Sigmoid colon (tissue), 4 donors: Measurements from ENCODE around the gene FNIP1.

Experiments used
- CTCF ChIP-seq, 4 experiments: fragments of 450-650 bp in 3 of 4; fragments of 200-600 bp in 1 of 4; IDR thresholded peaks; one replicate each; pipeline ENCODE4 v1.5.1; 2016 to 2019; ENCODE audit warnings: antibody characterized with exemption in 4 of 4, mild to moderate bottlenecking in 3 of 4, moderate library complexity in 2 of 4
- EP300 ChIP-seq, 4 donors: sonication (generic); formaldehyde crosslinking; IDR thresholded peaks; one replicate each; pipeline ENCODE4 v1.6.1; 2017; ENCODE audit warnings: antibody characterized with exemption in 4 of 4
- POLR2A ChIP-seq, 2 donors: fragments of 450-650 bp; IDR thresholded peaks; one replicate each; pipeline ENCODE4 v1.6.1; 2016; ENCODE audit warnings: antibody characterized with exemption in 2 of 2, mild to moderate bottlenecking in 2 of 2, moderate library complexity in 2 of 2
- POLR2AphosphoS5 ChIP-seq, 4 donors: sonication (generic); formaldehyde crosslinking; IDR thresholded peaks; one replicate each; pipeline ENCODE4 v1.6.1; 2017; ENCODE audit warnings: antibody characterized with exemption in 4 of 4

DNA sequence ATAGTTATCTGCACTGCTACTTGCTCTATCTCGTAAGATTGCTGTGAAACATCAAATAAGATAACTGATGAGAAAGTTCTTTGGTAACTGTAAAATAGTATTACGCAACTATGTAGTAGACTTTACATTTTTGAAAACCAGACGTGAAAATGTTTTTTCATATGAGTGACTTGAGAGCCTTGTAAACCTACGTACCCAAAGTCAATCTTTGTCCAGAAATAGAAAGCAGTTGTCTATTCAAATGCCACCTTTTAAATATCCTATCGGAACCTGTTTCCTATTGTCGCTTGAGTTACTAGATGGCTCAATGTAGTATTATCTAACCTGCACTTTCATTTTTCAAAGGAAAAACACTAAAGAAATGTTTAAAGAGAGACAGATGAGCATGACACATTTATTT lies 1.6 kb downstream of the FNIP1 start:
- TF ChIP-seq CTCF (IDR thresholded peaks at IDR 0.05): no peak
- no peak for TF ChIP-seq POLR2A (IDR thresholded peaks at IDR 0.05)
- TF ChIP-seq POLR2AphosphoS5 (IDR thresholded peaks at IDR 0.05): no peak
- no peak for TF ChIP-seq EP300 (IDR thresholded peaks at IDR 0.05)
